Mucosa of descending colon (tissue), 3 donors: Measurements from ENCODE around the gene ATP6AP2. TPM values are rescaled to one million over a fixed set of nuclear protein-coding genes. Genes with fewer than 3 reads are reported as not detected.

Experiments
- total RNA-seq, 3 donors: library from RNA; stranded (reverse); fragmentation: NEBNext Ultra II Directional in 2 of 3; extraction: Animal tissue kit (Norgen Biotek cat#: 25700) in 2 of 3; gene quantifications; one replicate each; pipeline versions ENCODE4 v1.2.1 to v1.2.4, GENCODE V29; 2021 to 2023
- donor health status: DM: no; HTN: no; CAD: no; lungs with moderate emphysema.
- donor health status: DM: no; HTN: no; CAD: no.
- donor health status: DM: no; HTN: yes; CAD: no.

ATP6AP2 gene
- total RNA-seq, 3 donors from 2014 or later, result 81.1 to 94.2 (median 87.3) TPM

Other genes with a start within 250 kb of the ATP6AP2 start
- not detected for gene MPC1L, start 42.5 kb downstream of the ATP6AP2 start, total RNA-seq
- gene CXorf38, start 66.6 kb downstream of the ATP6AP2 start, total RNA-seq, result 10 to 100 TPM; 11.2 to 18.9 (median 18.2) TPM
- gene MED14, start 154.6 kb downstream of the ATP6AP2 start, total RNA-seq, result 10 to 100 TPM; 49.2 to 71.8 (median 57.1) TPM